Lung microvascular endothelial cell (primary cell): ENCODE measurements around the gene ENDOV. TPM values are rescaled to one million over a fixed set of nuclear protein-coding genes. Genes with fewer than 3 reads are reported as not detected.
A peak's percentile ranks its signal among the peaks of the same experiment; 100 is the strongest.

Source experiments
- DNase-seq, 2 donors: peaks; one replicate each; pipeline versions ENCODE4 v3.0.0 to v3.0.0-alpha.2; 2010; ENCODE audit warnings: low read depth in 2 of 2
- total RNA-seq: library from RNA; depleted of rRNA; stranded (reverse); fragments of >200 nt; gene quantifications from 2 replicates; pipeline ENCODE4 v1.2.1, GENCODE V29; 2014

ENDOV gene
- total RNA-seq, 1 donor from 2014 or later, result 15.3 TPM

GRCh38 chr17:80465327-80465974 is 50.5 kb downstream of the ENDOV start:
- no peak for DNase-seq

- DNase-seq, result no peak
Measured at GRCh38 chr17:80466188-80466705, 51.3 kb downstream of the ENDOV start.

GRCh38 chr17:80468242-80468641 is 53.3 kb downstream of the ENDOV start:
- peak in 1 of 2 donors; percentile 11 for DNase-seq

- no peak for DNase-seq
Measured at GRCh38 chr17:80468781-80469493, 54.0 kb downstream of the ENDOV start.

- DNase-seq, result no peak
Measured at GRCh38 chr17:80469667-80470066, 54.7 kb downstream of the ENDOV start.

GRCh38 chr17:80470603-80471002 is 55.6 kb downstream of the ENDOV start:
- DNase-seq, result no peak

- no peak for DNase-seq
Measured at GRCh38 chr17:80471922-80472321, 57.0 kb downstream of the ENDOV start.

- no peak for DNase-seq
Measured at GRCh38 chr17:80472996-80473395, 58.0 kb downstream of the ENDOV start.

- no peak for DNase-seq
Measured at GRCh38 chr17:80473701-80474100, 58.7 kb downstream of the ENDOV start.

GRCh38 chr17:80474231-80474960 is 59.4 kb downstream of the ENDOV start:
- peak; percentile 27 to 59 for DNase-seq

GRCh38 chr17:80474961-80475909 is 60.3 kb downstream of the ENDOV start:
- DNase-seq, result no peak

- DNase-seq, result peak in 1 of 2 donors; percentile 43
Measured at GRCh38 chr17:80475910-80476876, 61.2 kb downstream of the ENDOV start, which contains the start of gene NPTX1. Gene NPTX1 (minus strand): TSS chr17:80476607. CDS start chr17:80476446, 161 bp downstream.

- peak in 1 of 2 donors; percentile 11 for DNase-seq
Measured at GRCh38 chr17:80476877-80477646, 62.1 kb downstream of the ENDOV start.

- peak; percentile 44 to 45 for DNase-seq
Measured at GRCh38 chr17:80477647-80478478, 62.9 kb downstream of the ENDOV start.

GRCh38 chr17:80478487-80479245 is 63.7 kb downstream of the ENDOV start:
- DNase-seq, result no peak

- no peak for DNase-seq
Measured at GRCh38 chr17:80479246-80479566, 64.2 kb downstream of the ENDOV start.

GRCh38 chr17:80480248-80480647 is 65.3 kb downstream of the ENDOV start:
- DNase-seq, result no peak
